ENCODE data around the gene GGT6.
"Not testable (repeated sequence)": the region's sequence is repeated elsewhere in the genome, so short reads cannot be mapped to it uniquely, and the experiment has no call there.

The GGT6 gene, protein sequence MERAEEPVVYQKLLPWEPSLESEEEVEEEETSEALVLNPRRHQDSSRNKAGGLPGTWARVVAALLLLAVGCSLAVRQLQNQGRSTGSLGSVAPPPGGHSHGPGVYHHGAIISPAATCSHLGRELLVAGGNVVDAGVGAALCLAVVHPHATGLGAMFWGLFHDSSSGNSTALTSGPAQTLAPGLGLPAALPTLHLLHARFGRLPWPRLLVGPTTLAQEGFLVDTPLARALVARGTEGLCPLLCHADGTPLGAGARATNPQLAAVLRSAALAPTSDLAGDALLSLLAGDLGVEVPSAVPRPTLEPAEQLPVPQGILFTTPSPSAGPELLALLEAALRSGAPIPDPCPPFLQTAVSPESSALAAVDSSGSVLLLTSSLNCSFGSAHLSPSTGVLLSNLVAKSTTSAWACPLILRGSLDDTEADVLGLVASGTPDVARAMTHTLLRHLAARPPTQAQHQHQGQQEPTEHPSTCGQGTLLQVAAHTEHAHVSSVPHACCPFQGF

DNA sequence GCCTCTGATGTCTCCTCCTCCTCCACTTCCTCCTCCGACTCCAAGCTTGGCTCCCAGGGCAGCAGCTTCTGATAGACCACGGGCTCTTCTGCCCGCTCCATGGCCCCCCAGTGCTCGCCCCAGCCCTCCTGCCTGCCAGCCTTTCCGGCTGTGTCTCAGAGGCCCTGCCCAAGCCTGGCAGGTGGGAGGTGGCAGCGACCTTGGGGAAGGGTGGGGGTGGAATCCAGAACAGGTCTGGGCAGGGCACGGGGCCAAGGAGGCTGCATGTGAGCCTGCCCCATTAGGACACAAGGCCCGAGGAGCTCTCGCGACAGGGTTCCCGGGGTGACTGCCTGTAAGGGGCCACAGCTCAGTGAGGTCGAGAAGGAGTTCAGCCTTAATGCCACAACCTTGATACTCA is at the start of gene GGT6:
Gene GGT6 (minus strand): TSS at position 157 of the 400 bp plus-strand sequence. CDS start 56 bp downstream, at position 101.
- no peak for DNase-seq

DNA sequence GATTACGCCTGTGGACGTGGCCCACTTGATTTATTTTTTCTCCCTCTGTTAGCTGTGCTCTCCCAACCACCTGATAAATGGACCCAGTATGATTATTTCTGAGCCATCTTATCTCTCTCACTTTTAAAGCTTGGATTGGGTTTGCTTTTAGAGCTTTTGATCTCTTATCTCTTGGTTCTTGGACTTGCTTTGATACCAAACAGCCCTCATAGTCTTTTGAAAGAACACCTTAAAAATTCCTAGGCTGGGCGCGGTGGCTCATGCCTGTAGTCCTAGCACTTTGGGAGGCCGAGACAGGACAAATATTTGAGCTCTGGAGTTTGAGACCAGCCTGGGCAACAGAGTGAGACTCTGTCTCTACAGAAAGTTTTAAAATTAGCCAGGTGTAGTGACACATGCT is 49.8 kb upstream of the GGT6 start:
- no peak for DNase-seq

DNA sequence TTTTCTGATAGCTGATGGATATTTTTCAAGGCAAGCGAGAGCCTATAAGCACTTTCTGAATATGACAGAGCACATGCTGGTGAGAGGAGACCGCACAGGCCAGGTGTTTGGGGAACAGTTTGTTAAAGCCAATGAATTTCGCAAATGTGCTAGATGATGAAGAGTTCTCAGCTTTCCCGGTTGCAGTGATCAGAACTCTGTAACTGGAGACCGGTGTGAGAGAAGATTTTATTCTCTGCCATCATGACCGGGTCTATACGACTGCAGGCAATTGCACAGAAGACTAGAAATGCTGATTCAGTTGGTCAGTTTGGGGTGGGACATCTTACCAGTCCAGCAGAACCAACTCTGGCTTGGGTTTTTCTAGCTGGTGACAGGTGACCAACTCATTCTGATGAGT is 49.4 kb upstream of the GGT6 start:
- no peak for DNase-seq

DNA sequence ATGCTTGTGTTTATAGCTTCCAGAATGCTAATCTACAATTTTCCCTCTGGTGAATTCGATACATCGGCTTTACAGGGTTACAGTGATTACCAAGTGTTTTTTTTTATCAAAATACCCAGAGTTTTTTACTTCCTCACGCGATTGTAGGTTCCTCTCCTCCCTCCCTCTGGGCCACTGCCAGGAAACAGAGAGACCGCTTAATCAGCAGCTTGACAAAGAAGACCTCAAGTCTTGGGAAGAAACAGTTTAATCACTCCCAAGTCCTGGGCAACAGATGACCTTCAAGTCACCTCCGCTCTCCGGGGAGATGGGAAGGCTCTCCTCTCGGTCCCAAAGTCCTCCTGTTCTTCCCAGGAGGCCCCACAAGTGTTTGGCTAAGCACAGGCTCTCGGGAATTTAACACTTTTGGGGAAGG is 47.4 kb upstream of the GGT6 start:
- DNase-seq: peak; percentile 59

DNA sequence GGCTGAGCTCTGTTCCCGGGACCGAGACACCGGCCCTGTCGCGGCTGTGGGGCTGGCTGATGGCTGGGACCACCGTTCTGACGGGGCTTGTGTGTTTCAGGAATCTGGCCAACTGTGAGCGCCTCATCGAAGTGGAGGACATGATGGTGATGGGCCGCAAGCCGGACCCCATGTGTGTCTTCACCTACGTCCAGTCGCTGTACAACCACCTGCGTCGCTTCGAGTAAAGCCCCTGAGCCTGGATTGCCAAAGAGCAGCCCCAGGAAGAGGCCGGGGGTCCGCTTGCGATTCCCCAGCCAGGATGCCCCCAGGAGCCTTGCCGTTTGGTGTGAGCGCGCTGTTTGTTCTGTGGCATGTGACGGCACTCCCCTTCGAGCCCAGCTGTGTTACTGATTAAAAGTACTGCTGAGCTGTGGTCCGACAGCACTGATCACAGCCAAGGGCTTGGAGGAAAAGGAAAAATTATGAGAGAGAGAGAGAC is 46.9 kb upstream of the GGT6 start:
- peak; percentile 41 for DNase-seq

DNA sequence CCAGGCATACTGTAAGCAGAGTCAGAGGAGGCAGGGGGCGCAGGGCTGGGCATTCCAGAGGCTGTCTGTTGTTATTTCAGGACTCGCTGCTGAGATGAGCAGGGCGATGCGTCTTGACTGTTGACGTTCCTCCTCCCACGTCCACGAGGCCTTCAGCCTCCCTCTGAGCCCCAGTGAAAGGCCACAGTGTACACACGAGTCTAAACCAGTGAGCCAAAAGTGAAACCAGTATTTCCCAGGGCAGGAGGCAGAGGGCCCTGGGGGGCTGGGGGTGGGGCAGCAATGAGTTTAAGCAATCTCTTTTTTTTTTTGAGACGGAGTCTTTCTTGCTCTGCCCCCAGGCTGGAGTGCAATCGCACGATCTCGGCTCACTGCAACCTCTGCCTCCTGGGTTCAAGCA is 45.4 kb upstream of the GGT6 start:
- DNase-seq: no peak

DNA sequence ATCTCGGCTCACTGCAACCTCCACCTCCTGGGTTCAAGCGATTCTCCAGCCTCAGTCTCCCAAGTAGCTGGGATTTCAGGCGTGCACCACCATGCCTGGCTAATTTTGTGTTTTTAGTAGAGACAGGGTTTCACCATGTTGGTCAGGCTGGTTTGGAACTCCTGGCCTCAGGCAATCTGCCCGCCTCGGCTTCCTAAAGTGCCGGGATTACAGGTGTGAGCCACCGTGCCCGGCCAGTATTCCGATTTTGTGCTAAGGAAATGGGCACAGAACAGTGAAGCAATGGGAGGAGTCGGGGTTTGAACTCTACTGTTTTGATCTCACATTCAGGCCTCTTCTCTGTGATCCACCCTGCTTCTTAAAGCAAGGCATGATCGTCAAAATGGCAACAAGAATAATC is 44.4 kb upstream of the GGT6 start:
- DNase-seq: not testable (repeated sequence)

DNA sequence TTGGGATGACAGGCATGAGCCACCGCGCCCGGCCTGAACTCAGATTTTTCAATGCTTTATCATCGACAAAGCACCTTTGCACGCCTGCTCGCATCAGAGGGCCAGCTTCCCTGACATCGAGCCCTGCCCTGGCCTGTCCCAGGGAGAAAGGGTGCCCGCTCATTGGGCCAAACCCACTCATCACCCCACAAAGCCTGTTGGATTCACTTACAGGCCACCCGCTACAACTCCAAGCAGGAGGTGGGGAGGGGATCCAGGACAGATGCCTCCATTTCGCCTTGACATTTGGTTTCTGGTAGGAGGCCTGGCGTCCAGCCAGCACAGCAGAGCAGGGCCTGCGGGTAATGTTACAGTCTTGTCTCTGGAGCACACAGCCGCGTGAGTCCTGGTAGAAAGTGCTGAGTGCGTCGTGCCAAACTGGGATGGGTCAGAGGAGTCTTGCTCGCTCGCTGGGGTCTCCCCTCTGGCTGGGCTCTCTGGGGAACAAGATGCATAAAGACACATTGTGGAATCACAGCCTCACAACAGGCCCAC is 43.8 kb upstream of the GGT6 start:
- DNase-seq: no peak

DNA sequence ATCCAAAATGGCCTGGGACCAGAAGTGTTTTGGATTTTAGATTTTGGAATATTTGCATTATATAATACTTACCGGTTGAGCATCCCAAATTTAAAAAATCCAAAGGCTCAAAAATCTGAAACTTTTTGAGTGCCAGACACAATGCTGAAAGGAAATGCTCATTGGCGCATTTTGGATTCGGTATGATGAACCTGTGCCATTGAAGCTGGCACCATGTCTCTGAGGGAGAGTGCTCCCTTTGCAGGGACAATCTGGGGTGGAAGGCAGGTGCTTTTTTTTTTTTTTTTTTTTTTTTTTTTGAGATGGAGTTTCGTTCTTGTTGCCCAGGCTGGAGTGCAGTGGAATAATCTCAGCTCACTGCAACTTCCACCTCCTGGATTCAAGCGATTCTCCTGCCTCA is 41.7 kb upstream of the GGT6 start:
- DNase-seq: no peak

DNA sequence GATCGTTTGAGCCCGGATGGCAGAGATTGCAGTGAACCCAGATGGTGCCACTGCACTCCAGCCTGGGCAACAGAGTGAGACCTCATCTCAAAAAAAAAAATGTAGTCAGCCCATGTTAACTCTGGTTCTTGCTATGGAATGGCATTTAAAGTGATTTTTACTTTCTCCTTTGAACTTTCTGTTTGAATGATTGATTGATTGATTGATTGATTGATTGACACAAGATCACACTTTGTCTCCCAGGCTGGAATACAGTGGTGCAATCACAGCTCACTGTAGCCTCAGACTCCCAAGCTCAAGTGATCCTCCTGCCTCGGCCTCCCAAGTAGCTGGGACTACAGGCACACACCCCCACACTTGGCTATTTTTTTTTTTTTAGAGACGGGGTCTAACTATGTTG is 40.9 kb upstream of the GGT6 start:
- DNase-seq: no peak

DNA sequence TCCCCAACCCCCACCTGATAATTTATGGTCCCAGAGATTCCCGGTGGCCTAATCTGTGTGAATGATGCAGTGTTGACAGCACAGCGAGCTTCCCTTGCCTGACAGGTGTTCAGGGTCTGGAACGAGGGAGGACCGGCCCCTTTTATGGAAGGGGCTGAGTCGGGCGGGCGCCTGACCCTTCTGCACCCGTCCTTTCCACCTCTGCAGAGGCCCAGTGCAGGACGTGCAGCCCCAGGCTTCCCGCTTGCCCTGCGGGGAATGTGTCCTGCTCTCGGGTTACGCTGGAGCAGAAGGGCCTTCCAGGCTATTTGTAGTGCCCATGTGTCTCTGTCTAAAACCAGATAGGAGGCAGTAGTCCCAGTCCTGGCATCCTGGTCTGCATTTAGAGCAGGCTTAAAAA is 40.2 kb upstream of the GGT6 start:
- peak; percentile 51 for DNase-seq

DNA sequence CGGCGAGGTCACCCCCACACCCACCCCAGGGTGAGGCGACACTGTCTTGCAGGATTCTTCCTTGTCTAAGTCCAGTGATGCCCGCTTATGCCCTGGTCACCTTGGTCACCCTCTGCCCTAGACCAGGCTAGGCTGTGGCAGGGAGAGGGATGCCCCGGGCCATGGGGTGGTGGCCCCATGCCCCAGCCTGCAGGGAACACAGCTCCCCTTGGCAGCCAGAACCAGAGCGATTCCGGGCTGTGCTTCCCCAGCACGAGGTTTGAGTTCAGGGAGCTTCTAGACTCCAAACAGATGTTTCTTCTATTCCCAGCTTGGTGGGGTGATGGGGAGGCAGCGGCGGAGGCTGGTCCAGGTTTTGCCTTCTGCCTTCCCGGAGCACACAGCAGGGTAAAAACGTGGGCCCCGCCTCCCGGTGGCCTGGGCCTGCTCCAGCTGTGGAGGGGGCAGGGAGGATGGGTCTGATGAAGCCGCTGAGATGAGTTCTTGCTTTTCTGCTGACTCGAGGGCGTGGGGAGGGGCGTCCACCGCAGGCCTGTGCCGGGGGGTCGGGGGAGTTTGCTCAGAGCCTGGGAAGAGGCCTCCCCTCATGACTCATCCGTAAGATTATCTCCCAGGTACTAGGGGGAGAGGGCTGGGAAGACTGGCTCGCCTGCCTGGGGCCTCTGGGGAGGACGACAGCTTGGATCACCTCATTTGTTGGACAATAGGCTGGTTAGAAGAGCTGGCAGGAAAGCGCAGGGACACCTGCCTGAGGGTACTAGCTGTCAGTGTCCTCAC is 39.3 kb upstream of the GGT6 start:
- peak; percentile 64 for DNase-seq

DNA sequence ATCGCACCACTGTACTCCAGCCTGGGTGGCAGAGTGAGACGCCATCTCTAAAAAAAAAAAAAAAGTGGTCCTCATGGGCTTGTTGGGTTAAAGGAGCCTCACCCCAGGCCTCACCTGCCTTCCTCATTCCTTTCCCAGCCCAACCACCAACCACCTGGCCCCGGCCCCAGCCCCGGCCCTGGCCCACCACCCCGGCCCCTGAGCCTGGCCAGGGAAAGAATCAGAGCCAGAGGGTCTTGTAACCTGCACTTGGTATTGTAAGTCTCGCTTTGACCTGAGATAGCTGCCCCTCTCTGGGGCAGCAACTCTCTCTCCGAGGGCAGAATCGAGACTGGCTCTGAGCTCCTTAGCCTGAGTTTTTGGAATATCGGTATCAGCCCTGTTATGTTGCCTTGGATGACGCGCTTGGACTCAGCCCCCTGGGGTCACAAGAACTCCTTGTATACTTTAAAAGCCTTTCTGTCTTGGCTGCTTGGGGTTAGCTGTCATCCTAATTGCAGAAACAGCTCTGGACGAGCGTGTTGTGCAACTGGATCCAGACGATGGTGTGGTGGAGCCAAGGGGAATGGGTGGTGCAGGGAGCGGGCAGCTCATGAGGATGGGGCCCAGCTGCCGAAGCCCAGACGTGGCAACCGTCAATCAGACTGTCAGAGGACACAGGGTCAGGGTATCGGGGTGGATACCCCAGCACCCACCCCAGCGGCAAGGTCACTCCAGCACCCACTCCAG is 38.6 kb upstream of the GGT6 start:
- DNase-seq: peak; percentile 64

DNA sequence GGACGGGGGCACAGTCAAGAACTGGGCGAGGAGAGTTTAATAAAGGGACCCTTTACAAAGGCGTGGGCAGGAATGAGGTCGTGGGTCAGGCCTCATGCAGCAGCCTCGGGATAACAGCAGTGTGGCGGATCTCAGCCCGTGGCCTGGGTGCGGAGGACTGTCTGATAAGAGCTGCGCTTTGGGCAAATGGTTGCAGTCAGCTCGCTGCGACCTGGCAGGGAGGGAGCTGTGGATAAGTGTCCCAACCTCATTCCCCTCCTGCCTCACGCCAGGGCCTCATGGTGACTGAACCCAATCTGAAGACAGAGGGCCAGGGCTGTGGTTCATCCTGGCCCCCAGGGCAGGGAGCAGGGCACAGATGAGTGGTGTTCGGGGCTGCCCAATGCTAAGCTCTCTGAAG is 37.6 kb upstream of the GGT6 start:
- no peak for DNase-seq

DNA sequence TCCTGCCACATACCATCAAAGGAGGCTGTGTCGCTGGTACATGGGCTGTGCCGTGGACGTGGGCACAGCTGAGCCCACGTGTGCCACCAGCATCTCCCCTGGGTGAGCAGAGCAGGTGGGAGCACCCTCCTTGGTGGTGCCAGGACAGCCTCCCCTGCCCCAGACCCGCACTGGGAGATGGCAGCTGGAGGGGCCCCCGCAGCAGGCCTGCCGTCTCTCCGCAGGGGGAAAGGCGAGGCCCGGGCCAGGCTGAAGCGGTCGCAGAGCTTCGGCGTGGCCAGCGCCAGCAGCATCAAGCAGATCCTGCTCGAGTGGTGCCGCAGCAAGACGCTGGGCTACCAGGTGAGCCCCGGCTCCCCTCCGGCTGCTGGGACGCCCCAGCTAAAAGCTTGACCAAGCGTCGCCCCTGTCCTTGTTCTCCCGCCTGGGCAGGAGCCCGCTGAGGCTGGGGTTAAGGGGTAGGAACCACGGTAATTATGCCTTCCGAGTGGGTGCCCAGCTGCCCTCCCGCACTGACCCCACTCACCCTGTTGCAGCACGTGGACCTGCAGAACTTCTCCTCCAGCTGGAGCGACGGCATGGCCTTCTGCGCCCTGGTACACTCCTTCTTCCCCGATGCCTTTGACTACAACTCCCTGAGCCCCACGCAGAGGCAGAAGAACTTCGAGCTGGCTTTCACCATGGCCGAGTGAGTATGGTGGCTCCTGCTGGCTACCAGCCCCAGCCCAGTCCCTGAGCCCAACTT is 36.4 kb upstream of the GGT6 start:
- no peak for DNase-seq

DNA sequence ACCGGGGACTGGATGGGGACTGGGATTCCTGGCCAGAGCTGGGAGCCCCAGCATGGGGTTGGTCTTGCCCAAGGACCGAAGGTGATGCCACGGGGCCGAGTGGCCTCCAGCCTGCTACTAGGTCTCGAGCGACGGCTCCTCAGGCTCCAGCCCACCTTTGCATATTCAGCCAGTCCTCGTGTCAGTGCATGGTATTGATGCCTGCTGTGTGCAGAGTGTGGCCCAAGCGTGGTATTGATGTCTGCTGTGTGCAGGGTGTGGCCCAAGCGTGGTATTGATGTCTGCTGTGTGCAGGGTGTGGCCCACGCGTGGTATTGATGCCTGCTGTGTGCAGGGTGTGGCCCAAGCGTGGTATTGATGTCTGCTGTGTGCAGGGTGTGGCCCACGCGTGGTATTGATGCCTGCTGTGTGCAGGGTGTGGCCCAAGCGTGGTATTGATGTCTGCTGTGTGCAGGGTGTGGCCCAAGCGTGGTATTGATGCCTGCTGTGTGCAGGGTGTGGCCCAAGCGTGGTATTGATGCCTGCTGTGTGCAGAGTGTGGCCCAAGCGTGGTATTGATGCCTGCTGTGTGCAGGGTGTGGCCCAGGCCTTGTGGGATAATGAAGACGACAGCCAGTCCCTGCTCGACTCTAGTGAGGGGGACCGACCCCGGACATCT is 35.4 kb upstream of the GGT6 start:
- not testable (repeated sequence) for DNase-seq

DNA sequence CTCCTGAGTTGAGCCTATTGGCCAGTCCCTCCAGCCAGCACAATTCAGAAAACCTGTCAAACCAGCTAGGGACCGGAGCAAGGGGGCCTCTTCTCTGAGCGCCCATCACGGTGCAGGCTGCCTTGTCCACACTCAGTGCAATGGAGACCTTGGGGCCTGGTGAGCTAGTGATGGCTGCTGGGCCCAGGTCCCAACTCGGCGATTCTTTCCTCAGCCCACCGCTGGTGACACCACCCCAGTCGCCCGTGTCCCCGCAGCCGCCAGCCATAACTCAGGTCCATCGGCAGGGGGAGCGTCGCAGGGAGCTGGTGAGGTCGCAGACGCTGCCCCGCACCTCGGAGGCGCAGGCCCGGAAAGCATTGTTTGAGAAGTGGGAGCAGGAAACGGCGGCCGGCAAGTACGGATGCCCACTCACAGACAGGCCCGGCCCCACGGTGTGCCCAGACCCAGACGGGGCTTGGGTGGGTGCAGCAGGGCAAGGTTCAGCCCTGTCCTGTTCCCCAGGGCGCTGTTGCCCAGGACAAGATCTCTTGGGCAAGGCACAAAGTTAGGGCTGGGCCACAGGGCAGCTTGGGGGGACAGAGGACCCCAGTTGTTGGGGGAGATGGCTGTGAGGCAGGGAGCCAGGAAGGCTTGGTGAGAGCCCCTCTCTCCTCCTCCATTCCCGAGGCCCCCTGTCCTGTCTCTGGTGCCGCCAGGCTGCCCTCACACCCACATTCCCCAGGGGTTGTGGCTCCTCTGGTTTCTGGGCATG is 34.7 kb upstream of the GGT6 start:
- DNase-seq: peak; percentile 80

DNA sequence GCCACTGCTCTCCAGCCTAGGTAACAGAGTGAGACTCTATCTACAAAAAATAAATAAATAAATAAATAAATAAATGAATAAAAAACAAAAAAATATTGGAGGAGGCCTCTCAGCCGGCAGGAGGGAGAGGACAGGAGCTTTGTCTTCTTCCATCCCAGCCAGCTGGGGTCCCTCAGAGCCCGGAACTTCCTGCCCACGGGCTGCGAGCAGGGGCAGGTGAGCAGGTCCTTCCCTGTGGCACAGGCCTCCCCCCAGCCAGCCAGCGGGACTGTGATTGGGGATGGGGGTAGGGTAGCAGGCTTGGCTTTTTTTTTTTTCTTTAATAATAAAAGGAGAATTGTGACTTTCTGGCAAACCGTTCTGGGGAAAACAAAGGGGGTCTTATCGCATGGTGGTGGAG is 34.0 kb upstream of the GGT6 start:
- no peak for DNase-seq

DNA sequence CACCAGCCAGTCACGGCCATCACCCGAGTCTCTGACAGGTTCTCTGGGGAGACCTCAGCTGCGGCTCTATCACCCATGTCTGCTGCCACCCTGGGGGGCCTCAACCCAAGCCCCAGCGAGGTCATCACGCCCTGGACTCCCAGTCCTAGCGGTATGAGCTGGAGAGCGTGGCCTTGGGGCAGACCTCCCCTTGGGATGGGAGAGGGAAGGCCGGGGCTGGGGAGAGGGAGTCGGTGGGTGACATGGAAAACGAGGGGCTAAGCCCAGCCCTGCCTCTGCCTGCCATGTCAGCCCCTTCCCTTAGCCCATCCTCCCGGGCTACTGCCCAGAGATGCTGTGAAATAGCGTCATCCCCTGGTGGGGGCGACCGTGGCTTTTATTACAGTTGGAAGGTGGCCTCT is 32.6 kb upstream of the GGT6 start:
- no peak for DNase-seq

DNA sequence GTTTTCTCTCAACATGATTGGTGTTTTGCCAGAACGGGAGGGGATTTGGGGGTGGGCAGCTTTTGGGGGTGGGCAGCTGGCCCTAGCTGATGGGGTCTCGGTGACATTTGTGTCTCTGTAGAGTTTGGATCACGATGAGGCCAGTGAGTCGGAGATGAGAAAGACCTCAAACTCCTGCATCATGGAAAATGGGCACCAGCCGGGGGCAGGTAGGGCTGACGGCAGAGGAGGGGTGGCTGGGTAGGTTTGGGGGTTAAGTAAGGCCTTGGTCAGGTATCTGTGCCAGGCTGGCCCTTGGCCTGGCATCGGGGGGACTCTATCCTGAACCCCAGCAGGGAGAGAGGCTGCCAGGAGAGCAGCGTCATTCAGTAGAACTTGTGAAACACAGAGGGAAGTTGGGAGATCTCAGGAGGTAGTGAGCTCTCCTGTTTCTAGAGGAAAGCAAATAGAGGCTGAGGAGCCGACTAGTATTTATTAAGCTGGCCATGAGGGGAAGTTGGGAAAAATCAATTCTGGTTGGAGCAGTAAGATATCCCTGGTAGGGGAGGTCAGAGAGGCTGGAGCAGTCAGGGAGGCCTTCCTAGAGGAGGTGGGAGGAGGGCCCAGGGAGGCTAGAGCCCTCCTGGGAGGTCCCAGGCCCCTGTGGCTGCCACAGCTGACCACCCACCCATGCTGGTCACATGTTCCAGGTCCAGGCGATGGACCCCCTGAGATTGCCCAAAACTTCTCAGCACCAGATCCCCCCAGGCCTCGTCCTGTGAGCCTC is 32.0 kb upstream of the GGT6 start:
- no peak for DNase-seq
